DOHH2 (cell line): ENCODE data around the gene NUDT14.

ENCODE experiments used
- H3F3A ChIP-seq: fragments of 200-600 bp; sonication (generic), shearing (Covaris generic); 2 replicates; pipeline ENCODE4 v1.6.0; 2016; ENCODE audit warnings: antibody characterized with exemption, mild to moderate bottlenecking; ENCODE audit not compliant: control insufficient read depth, insufficient read depth
- H3K27ac ChIP-seq: fragments of 200-600 bp; sonication (generic); 2 replicates; pipeline ENCODE4 v1.5.1; 2014; ENCODE audit warnings: low read depth, mild to moderate bottlenecking, low read length, moderate library complexity
- H3K27me3 ChIP-seq: fragments of 200-600 bp; sonication (generic); 2 replicates; pipeline ENCODE4 v1.6.1; 2014; ENCODE audit warnings: mild to moderate bottlenecking, low read length, mixed read lengths; ENCODE audit not compliant: control insufficient read depth
- H3K36me3 ChIP-seq: fragments of 200-600 bp; sonication (generic); 2 replicates; pipeline ENCODE4 v1.6.1; 2014; ENCODE audit warnings: mild to moderate bottlenecking, low read length, moderate library complexity, mixed read lengths; ENCODE audit not compliant: control insufficient read depth
- H3K4me1 ChIP-seq: fragments of 200-600 bp; sonication (generic); 2 replicates; pipeline ENCODE4 v1.6.1; 2014; ENCODE audit warnings: mild to moderate bottlenecking, low read length, mixed read lengths; ENCODE audit not compliant: control insufficient read depth
- H3K4me2 ChIP-seq: fragments of 200-600 bp; sonication (generic); 2 replicates; pipeline ENCODE4 v1.6.0; 2014; ENCODE audit warnings: mild to moderate bottlenecking, low read length, moderate library complexity
- H3K4me3 ChIP-seq: fragments of 200-600 bp; sonication (generic); 2 replicates; pipeline ENCODE4 v1.5.1; 2014; ENCODE audit warnings: mild to moderate bottlenecking, low read length, mixed read lengths
- H3K79me2 ChIP-seq: fragments of 200-600 bp; sonication (generic); 2 replicates; pipeline ENCODE4 v1.6.1; 2014; ENCODE audit warnings: mild to moderate bottlenecking, low read length, mixed read lengths; ENCODE audit not compliant: control insufficient read depth
- H3K9me2 ChIP-seq: fragments of 200-600 bp; sonication (generic); replicated peaks from 2 replicates; pipeline ENCODE4 v1.6.1; 2014; ENCODE audit warnings: mild to moderate bottlenecking, low read length, mixed read lengths; ENCODE audit not compliant: control insufficient read depth
- H3K9me3 ChIP-seq: fragments of 200-600 bp; sonication (generic); 2 replicates; pipeline ENCODE4 v1.6.1; 2014; ENCODE audit warnings: antibody characterized with exemption, low read length, mixed read lengths; ENCODE audit not compliant: control insufficient read depth, insufficient read depth
- H4K20me1 ChIP-seq: fragments of 200-600 bp; sonication (generic); 2 replicates; pipeline ENCODE4 v1.6.0; 2014; ENCODE audit warnings: low read depth, mild to moderate bottlenecking, antibody characterized with exemption, low read length, moderate library complexity; ENCODE audit not compliant: control insufficient read depth, insufficient read depth
- CTCF ChIP-seq: fragments of 200-600 bp; sonication (generic); IDR thresholded peaks from one replicate; pipeline ENCODE4 v1.5.1; 2014; ENCODE audit warnings: antibody characterized with exemption, mild to moderate bottlenecking, low read depth, low read length; ENCODE audit not compliant: poor library complexity, severe bottlenecking
- EZH2phosphoT487 ChIP-seq: fragments of 200-600 bp; sonication (generic); IDR thresholded peaks from 2 replicates; pipeline ENCODE4 v1.6.1; 2017; ENCODE audit warnings: borderline replicate concordance, mild to moderate bottlenecking, antibody characterized with exemption, low read length, moderate library complexity, mixed read lengths

NUDT14 gene

DNA sequence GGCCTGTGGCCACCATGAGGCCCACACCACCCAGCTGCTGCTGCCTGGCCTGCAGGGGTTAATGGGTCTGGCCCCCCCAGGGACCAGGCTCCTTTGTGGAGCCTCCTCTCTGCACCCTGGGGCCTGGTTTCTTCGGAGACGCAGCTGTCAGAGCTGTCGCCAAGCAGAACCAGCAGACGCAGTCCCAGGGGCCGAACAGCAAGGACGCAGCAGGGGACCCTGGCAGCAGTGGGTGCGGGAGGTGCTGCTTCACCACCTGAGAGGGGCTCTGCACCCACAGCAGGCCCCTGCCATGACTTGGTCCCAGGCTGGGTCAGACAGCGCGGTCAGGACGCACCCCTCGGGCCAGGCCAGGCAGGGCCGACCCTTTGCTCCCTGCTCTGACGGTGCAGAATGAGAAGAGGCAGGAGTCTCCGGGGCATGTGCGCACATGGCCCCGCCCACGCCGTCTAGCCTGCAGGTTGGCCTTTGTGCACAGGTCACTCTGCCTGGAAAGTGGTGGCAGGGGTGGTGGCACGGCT, 43.0 kb downstream of the NUDT14 start:
- Histone ChIP-seq H3K36me3 (no peaks in the 10 kb centered on the region), H3K9me2 (no peaks in the 10 kb centered on the region), H3K9me3 (peaks cover 16% of the 10 kb centered on the region; the same call in 1 of the 2 replicates), H3K27me3 (peaks cover under 1% of the 10 kb centered on the region; the same call in 1 of the 2 replicates), H3K4me3 (no peak overlapping the region), H3F3A (no peaks in the 10 kb centered on the region), H4K20me1 (no peaks in the 10 kb centered on the region), H3K4me1 (no peaks in the 10 kb centered on the region), H3K79me2 (no peaks in the 10 kb centered on the region), H3K4me2 (no peak overlapping the region), H3K27ac (no peak overlapping the region)
- TF ChIP-seq EZH2phosphoT487 = no peak
- no peak for TF ChIP-seq CTCF

DNA sequence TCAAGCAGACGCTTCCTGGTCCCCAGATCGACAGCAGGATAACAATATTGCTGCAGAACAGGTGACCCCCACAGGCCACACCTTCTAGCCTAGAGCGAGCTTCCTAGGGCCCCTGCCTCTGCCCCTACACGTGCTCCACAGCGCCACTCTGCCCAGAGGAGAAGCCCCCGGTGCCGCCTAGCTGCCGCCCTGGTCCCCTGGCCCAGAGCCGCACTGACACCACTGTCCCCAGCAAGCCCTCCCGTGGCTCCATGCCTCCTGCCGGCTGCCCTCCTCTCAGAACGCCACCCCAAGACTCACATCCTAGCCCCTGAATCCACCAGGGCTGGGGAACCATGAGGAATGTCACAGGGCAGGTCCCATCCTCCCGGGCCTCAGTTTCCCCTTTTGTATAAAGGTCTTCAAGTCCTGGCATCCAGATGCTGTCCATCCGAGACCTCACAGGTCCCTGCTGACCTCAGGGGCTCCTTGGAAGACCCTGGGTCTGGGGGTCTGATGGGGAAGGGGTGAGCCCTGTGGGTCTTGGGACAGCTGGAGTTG, 43.6 kb downstream of the NUDT14 start:
- Histone ChIP-seq H3K36me3 (no peaks in the 10 kb centered on the region), H3K9me3 (peaks cover 16% of the 10 kb centered on the region; the same call in 1 of the 2 replicates), H3K27me3 (peaks cover 4% of the 10 kb centered on the region; the same call in 1 of the 2 replicates), H3K27ac (no peak overlapping the region), H3K4me1 (no peaks in the 10 kb centered on the region), H3F3A (no peaks in the 10 kb centered on the region), H3K9me2 (no peaks in the 10 kb centered on the region), H4K20me1 (no peaks in the 10 kb centered on the region), H3K4me3 (no peak overlapping the region), H3K4me2 (no peak overlapping the region), H3K79me2 (no peaks in the 10 kb centered on the region)
- TF ChIP-seq CTCF (no peak), EZH2phosphoT487 (no peak)

DNA sequence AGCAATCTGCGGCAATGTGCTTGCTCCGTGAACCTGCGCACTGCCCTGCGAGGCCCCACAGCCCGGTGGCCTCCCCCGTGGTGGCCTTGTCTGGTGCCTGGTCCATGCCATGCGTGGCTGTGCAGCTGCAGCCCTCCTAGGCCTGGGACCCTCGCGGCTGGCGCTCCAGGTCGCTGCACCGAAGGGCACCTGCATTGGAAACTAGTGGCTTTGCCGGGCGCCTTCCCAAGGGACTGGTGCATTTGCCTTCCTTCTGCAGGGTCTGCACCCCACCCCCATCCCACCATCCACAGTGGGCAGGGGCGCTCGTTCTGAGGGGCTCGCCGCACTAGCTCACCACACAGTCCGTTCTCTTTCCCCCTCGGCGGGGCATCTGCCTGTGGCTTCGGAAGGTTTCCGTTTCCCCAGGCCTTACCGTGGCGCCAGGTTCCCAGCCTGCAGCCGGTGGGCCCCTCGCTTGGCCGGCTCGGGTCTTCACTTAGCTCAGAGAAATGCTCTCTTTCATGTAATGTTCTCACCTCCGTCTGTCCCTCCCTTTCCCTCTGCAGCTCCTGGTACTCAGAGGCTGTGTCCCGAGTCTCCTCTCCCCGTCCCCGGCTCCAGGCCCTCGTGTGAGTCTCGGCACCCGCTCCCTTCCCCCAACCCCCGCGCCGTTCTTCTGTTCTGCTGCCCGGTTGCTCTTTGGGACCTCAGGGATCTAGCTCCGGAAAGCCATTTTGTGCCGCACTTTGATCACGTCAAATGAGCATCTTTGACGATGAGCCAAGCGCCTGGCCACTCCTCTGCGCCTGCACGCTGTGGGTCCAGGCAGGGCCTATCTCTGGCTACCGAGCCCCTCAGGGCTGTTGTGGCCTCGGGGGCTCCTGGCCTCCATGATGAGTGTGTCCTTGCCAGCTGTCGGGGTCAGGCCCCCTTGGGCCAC, 44.5 kb downstream of the NUDT14 start:
- Histone ChIP-seq H3K36me3 (no peaks in the 10 kb centered on the region), H3K79me2 (no peaks in the 10 kb centered on the region), H3K4me3 (no peak overlapping the region), H3K9me2 (no peaks in the 10 kb centered on the region), H3K4me1 (no peaks in the 10 kb centered on the region), H4K20me1 (no peaks in the 10 kb centered on the region), H3K27me3 (peaks cover 4% of the 10 kb centered on the region; the same call in 1 of the 2 replicates), H3K9me3 (peaks cover 16% of the 10 kb centered on the region; the same call in 1 of the 2 replicates), H3F3A (no peaks in the 10 kb centered on the region), H3K4me2 (no peak overlapping the region), H3K27ac (no peak overlapping the region)
- no peak for TF ChIP-seq EZH2phosphoT487
- TF ChIP-seq CTCF = no peak
